Activated CD4-positive, alpha-beta T cell treated with anti-CD3 and anti-CD28 coated beads, Interleukin-2, Interleukin-4, amounts not matched to agents 100 ng/mL and 50 ng/mL, durations not matched to agents 16 hours and 8 hours (primary cell): ENCODE data around the gene IL17C.
"Not testable (repeated sequence)": the region's sequence is repeated elsewhere in the genome, so short reads cannot be mapped to it uniquely, and the experiment has no call there.

Experiments used
- DNase-seq: peaks from one replicate; pipeline ENCODE4 v3.0.0-alpha.2; 2020; ENCODE audit warnings: low spot score

The IL17C gene, protein sequence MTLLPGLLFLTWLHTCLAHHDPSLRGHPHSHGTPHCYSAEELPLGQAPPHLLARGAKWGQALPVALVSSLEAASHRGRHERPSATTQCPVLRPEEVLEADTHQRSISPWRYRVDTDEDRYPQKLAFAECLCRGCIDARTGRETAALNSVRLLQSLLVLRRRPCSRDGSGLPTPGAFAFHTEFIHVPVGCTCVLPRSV

DNA sequence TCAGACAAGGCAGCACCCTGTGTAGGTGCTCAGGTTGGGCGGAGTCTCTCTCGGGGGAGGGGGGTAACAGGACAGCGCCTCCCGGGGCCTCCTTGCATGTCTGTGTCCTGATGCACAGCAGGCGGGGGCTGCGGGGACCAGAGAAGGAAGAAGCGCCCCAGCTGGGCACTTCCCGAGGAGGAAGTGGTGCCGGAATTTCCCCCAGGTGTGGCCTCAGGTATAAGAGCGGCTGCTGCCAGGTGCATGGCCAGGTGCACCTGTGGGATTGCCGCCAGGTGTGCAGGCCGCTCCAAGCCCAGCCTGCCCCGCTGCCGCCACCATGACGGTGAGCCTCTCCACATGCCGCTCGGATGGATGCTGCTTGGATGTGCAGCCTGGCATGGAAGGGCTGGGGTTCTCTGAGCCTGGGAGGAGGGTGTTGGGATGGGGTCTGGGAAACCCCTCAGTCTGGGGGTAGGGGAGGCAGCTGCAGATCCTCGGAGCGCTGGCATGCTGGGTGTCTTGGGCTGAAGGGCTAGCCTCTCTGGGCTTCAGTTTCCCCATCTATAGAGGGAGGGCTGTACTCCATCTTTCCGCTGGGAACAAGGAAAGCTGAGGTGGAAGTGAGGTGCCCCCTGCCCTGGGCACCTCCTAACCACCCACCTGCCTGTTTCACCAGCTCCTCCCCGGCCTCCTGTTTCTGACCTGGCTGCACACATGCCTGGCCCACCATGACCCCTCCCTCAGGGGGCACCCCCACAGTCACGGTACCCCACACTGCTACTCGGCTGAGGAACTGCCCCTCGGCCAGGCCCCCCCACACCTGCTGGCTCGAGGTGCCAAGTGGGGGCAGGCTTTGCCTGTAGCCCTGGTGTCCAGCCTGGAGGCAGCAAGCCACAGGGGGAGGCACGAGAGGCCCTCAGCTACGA lies at the start of gene IL17C:
TSS of gene IL17C (plus strand) at position 250 of the 908 bp plus-strand sequence. CDS start at position 320, 70 bp downstream.
- DNase-seq, result no peak

GRCh38 chr16:88588754-88589153 lies 49.6 kb upstream of the IL17C start:
- peak; percentile 45 for DNase-seq

GRCh38 chr16:88589441-88589840 lies 48.9 kb upstream of the IL17C start:
- no peak for DNase-seq

DNA sequence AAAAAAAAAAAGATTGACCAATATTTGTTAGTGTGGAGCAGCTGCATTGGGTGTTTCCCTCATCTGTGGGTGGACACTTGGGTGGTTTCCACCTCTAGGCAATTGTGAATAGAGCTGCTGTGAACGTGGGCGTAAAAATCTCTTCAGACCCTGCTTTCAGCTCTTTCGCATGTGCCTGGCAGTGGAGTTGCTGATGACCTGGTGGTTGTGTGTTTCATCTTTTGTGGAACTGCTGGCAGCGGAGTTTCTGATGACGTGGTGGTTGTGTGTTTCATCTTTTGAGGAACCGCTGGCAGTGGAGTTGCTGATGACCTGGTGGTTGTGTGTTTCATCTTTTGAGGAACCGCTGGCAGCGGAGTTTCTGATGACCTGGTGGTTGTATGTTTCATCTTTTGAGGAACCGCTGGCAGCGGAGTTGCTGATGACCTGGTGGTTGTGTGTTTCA lies 46.8 kb upstream of the IL17C start:
- peak; percentile 57 for DNase-seq

- DNase-seq, result no peak
Measured at GRCh38 chr16:88593061-88593460, 45.3 kb upstream of the IL17C start.

GRCh38 chr16:88593489-88593888 lies 44.9 kb upstream of the IL17C start:
- DNase-seq, result no peak

DNA sequence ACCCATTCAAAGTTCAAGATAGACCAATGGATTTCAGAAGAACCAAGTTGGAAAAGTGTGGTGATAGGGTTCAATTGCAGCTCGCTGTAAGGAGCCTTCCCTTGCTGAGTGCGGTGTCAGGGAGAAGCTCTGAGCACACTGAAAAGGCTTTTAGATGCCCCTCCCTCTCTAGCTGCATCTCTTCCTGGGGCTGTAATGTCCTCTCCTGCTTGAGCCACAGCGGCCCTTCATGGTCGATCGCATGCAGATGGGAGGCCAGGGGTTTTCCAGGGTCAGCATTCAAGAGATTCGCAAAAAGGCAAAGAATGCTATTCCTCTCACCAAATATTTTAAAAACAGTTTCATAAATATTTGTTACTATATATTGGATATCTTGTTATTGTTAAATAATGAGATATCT lies 44.5 kb upstream of the IL17C start:
- DNase-seq, result no peak

- DNase-seq, result no peak
Measured at GRCh38 chr16:88595101-88595500, 43.3 kb upstream of the IL17C start.

DNA sequence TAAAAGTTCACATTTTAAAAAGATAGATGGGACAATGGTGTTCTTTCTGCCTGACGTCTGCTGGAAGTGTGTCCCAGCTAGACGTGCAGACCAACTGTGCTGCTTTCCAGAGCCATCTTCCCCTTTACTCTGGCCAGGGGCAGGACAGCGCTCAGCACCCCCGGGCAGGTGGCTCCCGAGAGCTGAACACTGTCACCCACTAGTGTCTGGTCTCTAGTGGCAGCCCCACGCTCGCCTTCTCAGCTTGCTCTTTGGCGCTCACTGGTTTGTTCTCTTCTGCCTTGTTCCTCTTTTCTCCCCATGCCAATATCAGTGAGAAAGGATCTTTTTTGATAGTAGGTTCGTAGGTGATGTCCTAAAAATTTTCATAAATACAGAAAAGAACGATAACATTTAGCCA lies 42.5 kb upstream of the IL17C start:
- DNase-seq, result no peak

DNA sequence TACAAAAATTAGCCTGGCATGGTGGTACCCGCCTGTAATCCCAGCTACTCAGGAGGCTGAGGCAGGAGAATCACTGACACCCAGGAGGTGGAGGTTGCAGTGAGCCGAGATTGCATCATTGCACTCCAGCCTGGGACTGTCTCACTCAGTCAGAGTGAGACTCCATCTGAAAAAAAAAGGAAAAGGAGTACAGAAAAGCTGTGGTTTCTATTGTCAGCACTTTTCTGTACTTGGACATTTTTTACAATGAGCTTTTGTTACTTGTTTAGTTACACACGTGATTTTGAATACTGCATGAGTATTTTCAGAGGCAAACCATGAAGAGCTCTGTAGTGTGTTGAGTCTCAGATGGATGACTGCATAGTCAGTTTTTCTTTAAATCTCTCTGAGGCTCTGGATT lies 41.9 kb upstream of the IL17C start:
- DNase-seq, result peak; percentile 19

DNA sequence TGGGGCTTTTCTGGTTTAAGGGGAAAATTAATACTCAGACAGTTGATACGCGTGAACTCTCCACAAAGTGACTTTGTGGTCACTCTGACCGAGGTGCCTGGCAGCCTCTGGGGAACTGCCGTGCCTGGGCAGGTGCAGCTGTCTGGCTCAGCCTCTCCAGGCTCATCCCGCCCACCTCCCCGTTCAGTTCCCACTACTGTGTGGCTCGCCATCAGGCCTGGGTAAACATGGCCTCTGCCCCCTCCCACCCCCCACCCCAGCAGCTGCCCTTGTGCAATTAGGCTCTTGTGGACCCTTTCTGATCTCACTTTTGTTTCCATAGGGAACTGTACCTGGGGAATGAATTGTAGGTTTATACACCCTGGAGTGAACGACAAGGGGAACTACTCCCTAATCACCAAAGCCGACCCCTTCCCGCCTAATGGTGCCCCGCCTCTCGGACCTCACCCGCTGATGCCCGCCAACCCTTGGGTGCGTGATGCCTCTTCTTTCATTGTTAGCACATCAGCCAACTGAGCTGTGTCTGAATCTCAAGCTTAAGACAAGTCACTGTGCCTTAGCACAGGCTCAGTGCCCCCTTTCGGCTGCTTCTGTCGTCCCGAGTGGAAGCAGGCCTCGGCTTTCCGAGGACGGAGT lies 40.4 kb upstream of the IL17C start:
- DNase-seq, result no peak

DNA sequence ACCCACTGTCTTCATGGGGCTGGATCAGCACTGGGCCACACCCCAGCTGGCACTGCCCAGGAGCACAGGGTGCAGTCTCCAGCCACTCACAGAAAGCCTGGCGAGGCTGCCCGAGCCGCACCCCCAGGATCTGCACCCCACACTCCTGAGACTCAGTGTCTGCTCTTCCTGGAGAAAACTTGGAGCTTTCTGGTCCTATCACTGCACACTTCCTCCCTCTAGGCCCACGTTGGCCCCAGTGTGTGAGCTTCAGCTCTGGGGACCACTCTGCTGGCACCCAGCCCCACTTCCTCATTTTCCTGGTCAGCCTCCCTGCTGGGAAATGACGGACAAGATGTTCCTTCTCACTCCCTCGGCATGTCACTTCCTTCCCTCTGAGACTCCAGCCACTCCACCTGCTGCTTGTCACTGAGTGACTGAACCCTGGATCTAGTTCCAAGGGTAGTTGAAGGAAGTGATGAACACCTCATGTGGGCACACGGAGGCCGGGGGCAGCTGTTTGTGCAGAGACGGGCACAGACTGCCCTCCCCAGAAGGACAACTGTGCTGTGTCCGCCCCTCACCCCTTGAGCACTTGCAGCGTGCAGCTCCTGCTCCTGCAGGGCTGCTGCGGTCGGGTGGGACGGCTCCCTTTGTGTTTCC lies 39.2 kb upstream of the IL17C start:
- no peak for DNase-seq

- no peak for DNase-seq
Measured at GRCh38 chr16:88599825-88600538, 38.4 kb upstream of the IL17C start.

DNA sequence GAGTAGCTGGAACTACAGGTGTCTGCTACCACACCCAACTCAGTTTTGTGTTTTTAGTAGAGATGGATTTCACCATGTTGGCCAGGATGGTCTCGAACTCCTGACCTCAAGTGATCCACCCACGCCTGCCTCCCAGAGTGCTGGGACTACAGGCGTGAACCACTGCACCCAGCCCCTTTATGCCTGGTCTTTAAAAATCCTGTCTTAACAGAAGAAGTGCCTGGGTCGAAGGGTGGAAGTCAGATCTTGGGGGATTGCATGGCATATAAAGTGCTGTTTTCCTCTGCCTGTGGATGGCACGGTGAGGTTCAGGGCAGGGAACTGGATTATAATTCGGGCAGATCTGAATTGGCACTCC lies 37.9 kb upstream of the IL17C start:
- no peak for DNase-seq

DNA sequence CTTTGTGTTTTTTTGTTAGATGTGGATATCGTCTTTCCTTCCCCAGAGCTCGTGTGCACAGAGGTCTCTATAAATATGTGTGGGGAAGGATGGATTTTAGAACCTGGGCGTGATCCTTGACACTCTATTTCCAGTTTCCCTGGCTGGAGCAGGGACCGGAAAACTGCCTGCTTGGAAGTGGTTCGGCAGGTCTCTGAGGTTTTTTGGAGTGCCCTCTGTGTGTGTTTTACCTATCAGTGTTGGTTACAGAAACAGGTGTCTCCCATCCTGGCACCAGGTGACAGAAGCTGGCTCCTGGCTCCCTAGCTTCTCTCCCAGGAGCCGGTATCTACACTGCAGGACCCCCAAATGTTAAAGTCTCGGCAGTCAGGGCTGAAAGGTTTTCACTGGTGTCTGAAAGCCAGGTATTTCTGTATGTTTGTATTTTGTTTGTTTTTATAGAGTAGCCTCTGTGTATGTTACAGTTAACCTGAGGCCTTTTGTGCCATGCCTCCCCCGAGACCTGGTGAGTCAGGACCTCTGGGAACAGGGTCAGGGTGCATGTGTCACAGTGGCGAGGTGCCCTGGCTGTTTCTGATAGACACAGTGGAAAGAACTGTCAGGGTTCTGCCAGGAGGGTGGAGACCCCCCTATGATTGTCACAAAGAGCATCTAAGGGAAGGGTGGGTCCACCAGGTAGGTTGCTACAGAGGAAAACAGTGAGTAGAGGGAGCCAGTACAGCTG lies 36.9 kb upstream of the IL17C start:
- no peak for DNase-seq

GRCh38 chr16:88602091-88602490 lies 36.3 kb upstream of the IL17C start:
- DNase-seq, result no peak

- no peak for DNase-seq
Measured at GRCh38 chr16:88605186-88606147, 32.9 kb upstream of the IL17C start.

DNA sequence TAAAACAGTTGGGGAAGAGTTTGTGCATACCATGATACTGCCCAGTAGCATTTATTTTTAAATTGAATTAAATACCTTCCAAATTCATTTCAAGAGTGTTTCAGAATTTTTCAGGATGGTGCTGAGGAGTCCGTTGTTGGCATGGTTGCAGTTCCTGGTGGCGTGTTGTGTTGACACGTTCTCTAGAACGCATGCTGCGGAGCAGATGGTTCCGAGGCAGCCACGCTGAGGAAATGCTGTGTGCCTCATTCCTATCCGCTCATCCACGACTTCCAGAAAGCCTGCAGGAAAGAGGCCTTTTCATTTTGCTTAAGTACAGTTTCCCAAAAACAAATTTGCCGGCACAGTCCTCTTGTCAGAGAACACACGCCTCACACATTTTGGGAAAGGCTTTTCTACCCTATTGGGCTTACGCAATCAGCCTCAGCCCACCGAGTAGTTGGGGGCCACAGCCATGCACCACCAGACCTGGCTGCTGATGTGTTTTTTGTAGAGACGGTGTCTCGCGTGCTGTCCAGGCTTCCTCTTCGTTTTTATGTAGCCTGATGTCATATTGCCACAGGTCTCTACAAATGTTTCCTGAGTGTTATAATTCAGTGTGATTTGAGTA lies 32.1 kb upstream of the IL17C start:
- no peak for DNase-seq

DNA sequence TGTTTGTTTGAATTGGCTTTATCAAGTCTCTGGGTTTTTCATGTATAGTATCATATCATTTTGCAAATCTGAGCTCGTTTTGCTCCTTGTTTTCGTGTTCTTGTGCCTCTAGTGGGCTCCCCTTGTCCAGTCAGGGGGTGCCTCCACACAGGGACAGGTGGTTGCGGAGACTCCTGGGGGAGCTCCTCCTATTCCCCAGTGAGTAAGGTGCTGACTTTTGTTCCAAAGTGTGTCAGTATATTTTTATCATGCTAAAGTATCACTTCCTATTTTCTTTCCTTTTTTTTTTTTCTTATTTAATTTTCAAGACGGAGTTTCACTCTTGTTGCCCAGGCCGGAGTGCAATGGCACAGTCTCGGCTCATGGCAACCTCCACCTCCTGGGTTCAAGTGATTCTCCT lies 30.3 kb upstream of the IL17C start:
- no peak for DNase-seq

DNA sequence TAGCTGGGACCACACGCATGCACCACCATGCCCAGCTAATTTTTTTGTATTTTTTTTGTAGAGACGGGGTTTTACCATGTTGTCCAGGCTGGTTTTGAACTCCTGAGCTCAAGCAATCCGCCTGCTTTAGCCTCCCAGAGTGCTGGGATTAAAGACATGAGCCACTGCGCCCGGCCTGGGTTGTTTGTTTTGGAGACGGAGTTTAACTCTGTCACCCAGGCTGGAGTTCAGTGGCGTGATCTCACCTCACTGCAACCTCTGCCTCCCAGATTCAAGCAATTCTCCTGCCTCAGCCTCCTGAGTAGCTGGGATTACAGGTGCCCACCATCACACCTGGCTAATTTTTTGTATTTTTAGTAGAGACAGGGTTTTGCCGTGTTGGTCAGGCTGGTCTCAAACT lies 28.9 kb upstream of the IL17C start:
- DNase-seq, result not testable (repeated sequence)
